Upper lobe of right lung (tissue), 1 donor: ENCODE measurements around the gene GNAL. TPM values are rescaled to one million over a fixed set of nuclear protein-coding genes. Genes with fewer than 3 reads are reported as not detected.
A peak's percentile ranks its signal among the peaks of the same experiment; 100 is the strongest.

Source experiments
- ATAC-seq: fragments of 200-7000 bp; cut with Tn5 transposase; one replicate; pipeline ENCODE4 v1.9.1; 2020; ENCODE audit warnings: mild to moderate bottlenecking, moderate library complexity
- DNase-seq: peaks from one replicate; pipeline ENCODE4 v3.0.0-alpha.2; 2020
- H3K27ac ChIP-seq: fragments of 200-600 bp; one replicate; pipeline ENCODE4 v1.8.0; 2022
- H3K27me3 ChIP-seq: fragments of 200-600 bp; one replicate; pipeline ENCODE4 v1.8.0; 2022; ENCODE audit warnings: mild to moderate bottlenecking
- H3K36me3 ChIP-seq: fragments of 200-600 bp; one replicate; pipeline ENCODE4 v1.8.0; 2022
- H3K4me1 ChIP-seq: fragments of 200-600 bp; one replicate; pipeline ENCODE4 v1.8.0; 2022
- H3K4me3 ChIP-seq: fragments of 200-600 bp; one replicate; pipeline ENCODE4 v1.8.0; 2022; ENCODE audit warnings: mild to moderate bottlenecking
- H3K9me3 ChIP-seq: fragments of 200-600 bp; one replicate; pipeline ENCODE4 v1.8.0; 2022
- intact Hi-C: fragments of 100-400 bp; cut with DNase I; formaldehyde crosslinking; loops from one replicate; pipeline ENCODE4 v1.11.0; 2022
- total RNA-seq: library from RNA; stranded (reverse); fragmentation: NEBNext Ultra II Directional; extraction: Animal tissue kit (Norgen Biotek cat#: 25700); gene quantifications from one replicate; pipeline ENCODE4 v1.2.1, GENCODE V29; 2021
- TF ChIP-seq, protein P1 (sequence below): fragments of 200-600 bp; IDR thresholded peaks from one replicate; pipeline ENCODE4 v1.8.0; 2022; ENCODE audit warnings: antibody characterized with exemption
- donor health status: DM: no; HTN: yes; CAD: no; lungs with severe emphysema.

GNAL gene
- total RNA-seq, 1 donor from 2014 or later = 4.3 TPM

DNA sequence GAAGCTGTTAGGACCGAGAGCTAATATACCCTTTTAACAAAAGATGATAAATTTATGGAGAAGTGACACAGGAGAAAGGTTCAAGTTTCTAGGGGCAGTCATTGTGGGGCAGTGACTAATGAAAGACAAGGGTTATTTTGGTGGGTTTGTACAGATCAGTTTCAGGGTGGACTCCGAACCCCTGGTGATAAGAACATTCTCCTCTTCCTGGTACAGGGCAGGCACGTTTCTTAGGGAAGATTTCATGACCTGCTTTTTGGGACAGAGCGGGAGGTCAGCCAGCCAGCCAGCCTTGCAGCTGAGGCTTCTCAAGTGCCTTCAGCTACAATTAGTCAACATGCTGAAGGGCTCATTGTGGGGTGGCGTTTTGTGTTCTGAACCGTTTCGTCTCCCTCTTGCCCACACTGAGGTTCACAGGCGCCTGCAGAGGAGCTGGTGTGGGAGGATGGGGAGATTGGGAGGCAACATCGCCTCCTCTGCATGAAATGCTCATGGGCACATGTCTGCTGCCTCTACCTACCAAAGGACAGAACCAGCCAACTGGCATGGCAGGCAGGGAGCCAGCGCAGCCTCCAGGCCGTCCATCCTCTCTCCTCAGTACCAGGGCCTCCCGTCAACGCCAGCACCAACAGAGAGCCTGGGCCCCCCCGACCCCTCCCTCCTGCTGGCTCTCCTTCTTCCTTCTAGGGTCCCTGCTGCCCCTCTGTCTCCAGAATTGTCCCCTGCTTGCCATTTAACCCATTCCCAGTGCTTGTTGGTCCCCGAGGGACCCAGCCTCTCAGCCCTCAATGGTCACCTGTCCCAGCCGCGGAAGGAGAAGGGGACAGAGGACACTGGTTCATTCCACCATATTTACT, 171.8 kb downstream of the GNAL start:
- Histone ChIP-seq H3K4me3 (no peak overlapping the region), H3K9me3 (no peaks in the 10 kb centered on the region), H3K27ac (no peak overlapping the region), H3K36me3 (no peaks in the 10 kb centered on the region), H3K27me3 (no peaks in the 10 kb centered on the region), H3K4me1 (no peaks in the 10 kb centered on the region)
- ATAC-seq = peak; percentile 42
- TF ChIP-seq, protein P1, sequence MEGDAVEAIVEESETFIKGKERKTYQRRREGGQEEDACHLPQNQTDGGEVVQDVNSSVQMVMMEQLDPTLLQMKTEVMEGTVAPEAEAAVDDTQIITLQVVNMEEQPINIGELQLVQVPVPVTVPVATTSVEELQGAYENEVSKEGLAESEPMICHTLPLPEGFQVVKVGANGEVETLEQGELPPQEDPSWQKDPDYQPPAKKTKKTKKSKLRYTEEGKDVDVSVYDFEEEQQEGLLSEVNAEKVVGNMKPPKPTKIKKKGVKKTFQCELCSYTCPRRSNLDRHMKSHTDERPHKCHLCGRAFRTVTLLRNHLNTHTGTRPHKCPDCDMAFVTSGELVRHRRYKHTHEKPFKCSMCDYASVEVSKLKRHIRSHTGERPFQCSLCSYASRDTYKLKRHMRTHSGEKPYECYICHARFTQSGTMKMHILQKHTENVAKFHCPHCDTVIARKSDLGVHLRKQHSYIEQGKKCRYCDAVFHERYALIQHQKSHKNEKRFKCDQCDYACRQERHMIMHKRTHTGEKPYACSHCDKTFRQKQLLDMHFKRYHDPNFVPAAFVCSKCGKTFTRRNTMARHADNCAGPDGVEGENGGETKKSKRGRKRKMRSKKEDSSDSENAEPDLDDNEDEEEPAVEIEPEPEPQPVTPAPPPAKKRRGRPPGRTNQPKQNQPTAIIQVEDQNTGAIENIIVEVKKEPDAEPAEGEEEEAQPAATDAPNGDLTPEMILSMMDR = no peak
- intact Hi-C loops = no loop called here
- DNase-seq = no peak

DNA sequence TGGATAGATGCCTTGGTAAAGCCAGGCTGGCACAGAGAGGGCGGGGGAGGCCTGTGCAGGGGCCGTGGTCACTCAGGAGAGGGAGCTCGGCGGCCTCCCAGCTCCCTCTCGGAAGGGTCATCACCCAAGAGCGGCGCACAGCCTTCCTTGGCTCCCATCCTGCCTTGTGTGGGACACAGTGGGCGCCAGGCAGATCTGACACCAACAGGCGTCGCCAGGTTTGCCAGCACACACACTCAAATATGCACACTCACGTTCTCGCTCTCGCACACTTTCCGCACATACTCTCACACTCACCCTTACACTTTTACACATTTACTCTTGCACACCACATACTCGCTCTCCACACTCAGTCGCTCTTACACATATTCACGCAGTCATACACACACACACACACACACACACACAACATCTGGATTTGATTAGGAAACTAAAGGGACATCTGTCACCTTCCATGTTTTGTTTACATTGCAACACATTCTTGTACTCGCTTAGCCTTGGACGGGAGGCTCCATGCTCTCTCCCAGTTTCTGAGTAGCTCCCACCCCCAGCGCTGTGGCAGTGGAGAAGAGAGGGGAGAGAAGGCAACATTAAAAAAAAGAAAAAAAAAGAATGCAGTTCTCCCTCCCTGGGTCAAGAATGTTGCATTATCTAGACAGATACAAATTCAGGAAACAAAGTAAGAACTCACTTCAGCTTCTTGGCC, 172.7 kb downstream of the GNAL start:
- Histone ChIP-seq H3K4me3 (no peak overlapping the region), H3K27ac (no peak overlapping the region), H3K27me3 (no peaks in the 10 kb centered on the region), H3K4me1 (no peaks in the 10 kb centered on the region), H3K36me3 (no peaks in the 10 kb centered on the region), H3K9me3 (no peaks in the 10 kb centered on the region)
- ATAC-seq (no peak), DNase-seq (no peak)
- intact Hi-C loops = no loop called here
- TF ChIP-seq, protein P1 = no peak

DNA sequence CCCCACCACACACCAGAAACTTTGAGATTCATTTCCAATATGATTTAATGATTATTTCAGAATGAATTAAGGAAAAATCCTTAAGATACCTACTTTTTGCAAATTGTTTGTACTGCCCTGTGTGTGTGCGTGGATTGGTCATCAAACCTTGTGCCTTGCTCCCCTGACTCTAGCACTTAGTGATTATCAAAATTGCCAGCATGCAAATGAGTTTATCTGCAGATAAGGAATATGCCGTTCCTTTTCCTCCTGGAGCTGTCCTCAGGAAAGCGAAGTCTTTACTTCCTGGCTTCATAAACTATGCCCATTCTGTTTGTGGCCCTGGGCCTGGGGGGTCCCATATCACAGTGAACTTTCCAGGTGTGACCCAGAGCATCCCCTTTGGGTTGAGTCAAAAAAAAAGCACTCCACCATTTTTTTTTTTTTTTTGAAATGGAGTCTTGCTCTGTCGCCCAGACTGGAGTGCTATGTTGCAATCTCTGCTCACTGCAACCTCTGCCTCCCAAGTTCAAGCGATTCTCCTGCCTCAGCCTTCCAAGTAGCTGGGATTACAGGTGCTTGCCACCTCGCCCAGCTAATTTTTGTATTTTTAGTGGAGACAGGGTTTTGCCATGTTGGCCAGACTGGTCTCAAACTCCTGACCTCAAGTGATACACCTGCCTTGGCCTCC, 173.5 kb downstream of the GNAL start:
- no peak overlapping the region for H3K4me3 ChIP-seq
- no peak for DNase-seq
- no peaks in the 10 kb centered on the region for H3K36me3 ChIP-seq
- no peak for ATAC-seq
- intact Hi-C loops = no loop called here
- TF ChIP-seq, protein P1 = no peak
- no peak overlapping the region for H3K27ac ChIP-seq
- no peaks in the 10 kb centered on the region for H3K27me3 ChIP-seq
- H3K9me3 ChIP-seq = no peaks in the 10 kb centered on the region
- H3K4me1 ChIP-seq = no peaks in the 10 kb centered on the region

DNA sequence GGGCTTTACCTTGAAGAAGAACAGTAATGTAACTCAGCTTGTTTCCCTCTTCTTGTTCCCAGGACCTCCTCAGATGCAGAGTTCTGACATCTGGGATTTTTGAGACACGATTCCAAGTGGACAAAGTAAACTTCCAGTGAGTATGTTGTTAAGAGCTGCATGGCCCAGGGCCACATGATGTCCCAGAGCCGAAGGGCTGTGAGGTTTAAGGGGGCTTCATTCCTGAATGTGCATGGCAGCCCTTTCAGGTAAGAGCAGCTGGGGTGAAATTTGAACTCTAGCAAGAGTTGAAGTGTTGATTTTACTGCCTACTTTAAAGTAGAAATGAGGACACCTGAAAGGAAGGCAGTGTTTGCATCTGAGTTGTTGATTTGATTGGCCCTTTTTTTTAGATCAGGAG, 175.4 kb downstream of the GNAL start:
- no peak for DNase-seq

DNA sequence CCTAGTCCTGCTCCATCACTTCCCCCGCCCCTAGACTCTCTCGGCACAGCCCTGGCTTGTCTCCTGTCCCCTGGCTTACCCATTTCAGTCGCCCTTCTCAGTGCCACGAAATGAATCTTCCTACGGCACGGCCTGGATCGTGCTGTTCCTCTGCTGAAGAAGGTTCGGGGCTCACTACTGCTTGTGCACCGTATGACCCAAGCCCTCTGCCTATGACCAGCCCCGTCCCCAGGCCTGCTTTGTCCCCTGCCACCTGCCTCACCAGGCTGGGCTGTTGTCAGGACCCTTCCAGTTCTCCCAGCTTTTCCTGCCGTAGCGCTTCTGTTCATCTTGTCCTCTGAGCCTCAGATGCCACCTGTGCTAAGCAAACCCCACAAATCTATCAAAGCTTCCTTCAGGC, 176.0 kb downstream of the GNAL start:
- DNase-seq = no peak
- TF ChIP-seq, protein P1 = no peak

More for the DNA sequence above, 175.4 kb downstream of the GNAL start:
- Histone ChIP-seq H3K36me3 (no peaks in the 10 kb centered on the region), H3K4me3 (no peak overlapping the region), H3K27ac (no peak overlapping the region), H3K27me3 (no peaks in the 10 kb centered on the region), H3K9me3 (no peaks in the 10 kb centered on the region), H3K4me1 (no peaks in the 10 kb centered on the region)
- no peak for ATAC-seq
- TF ChIP-seq, protein P1 = no peak
- intact Hi-C loops = no loop called here

More for the DNA sequence above, 176.0 kb downstream of the GNAL start:
- no peak for ATAC-seq
- no peaks in the 10 kb centered on the region for H3K27me3 ChIP-seq
- no peak overlapping the region for H3K27ac ChIP-seq
- no peaks in the 10 kb centered on the region for H3K36me3 ChIP-seq
- no peaks in the 10 kb centered on the region for H3K9me3 ChIP-seq
- H3K4me3 ChIP-seq = no peak overlapping the region
- intact Hi-C loops = no loop called here
- H3K4me1 ChIP-seq = no peaks in the 10 kb centered on the region
